Measurements from ENCODE around the gene CYP19A1. TPM values are rescaled to one million over a fixed set of nuclear protein-coding genes. Genes with fewer than 3 reads are reported as not detected.

The CYP19A1 gene
- total RNA-seq, 2 experiments from 2014 or later, result not detected

DNA sequence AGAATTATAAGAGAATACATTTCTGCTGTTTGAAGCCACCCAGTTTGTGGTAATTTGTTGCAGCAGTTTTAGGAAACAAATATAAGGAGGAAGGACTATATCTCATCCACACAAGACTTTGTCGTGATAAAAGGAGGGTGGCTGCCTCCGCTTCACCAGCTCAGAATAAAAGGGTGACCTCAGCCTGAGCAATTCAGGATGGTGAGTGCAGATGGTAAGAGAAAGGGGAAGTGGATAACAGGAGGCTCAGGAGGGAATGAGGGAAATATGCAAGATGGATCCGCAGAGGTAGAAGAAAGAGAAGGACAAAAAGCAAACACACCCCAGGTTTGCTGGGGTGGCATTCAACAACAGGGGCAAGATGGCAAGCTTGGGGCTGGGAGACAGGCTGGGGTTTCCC lies 135.6 kb downstream of the CYP19A1 start:
- Mint-ChIP-seq H3K4me1 (ENCODE audit: low read depth) (no peaks in the 10 kb centered on the region), H3K9me3 (no peaks in the 10 kb centered on the region), H3K4me3 (no peak overlapping the region), H3K27ac (no peak overlapping the region), H3K27me3 (peaks cover 8% of the 10 kb centered on the region), H3K36me3 (no peaks in the 10 kb centered on the region)
- DNase-seq, result no peak
- ChIA-PET POLR2A (no interaction called here), CTCF (interaction anchor here (0.8 to 4.1 kb wide), 2 partner anchors 10 kb away, joined by 5 to 16 read pairs; no protein-coding TSS in a partner anchor)
- intact Hi-C loops (cut with micrococcal nuclease), result no loop called here

DNA sequence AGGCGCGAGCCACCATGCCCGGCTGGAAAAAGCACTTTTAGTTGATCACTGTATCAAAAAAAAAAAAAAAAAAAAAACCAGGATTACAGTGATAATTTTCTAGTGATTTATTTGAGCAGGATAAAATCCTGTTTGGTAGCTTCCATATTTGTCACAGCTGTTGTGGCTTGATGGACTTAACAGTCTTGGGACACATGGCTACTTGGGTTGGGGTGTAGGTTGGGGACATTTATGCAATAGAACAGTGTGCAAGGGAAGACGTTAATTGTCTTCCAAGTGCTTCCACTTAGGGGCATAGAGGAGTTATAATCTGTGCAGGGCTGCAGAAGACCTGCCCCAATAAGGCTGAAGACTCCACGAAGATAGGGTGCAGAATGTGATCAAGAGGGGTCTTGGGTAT lies 136.8 kb downstream of the CYP19A1 start:
- CTCF ChIA-PET, result no interaction called here

DNA sequence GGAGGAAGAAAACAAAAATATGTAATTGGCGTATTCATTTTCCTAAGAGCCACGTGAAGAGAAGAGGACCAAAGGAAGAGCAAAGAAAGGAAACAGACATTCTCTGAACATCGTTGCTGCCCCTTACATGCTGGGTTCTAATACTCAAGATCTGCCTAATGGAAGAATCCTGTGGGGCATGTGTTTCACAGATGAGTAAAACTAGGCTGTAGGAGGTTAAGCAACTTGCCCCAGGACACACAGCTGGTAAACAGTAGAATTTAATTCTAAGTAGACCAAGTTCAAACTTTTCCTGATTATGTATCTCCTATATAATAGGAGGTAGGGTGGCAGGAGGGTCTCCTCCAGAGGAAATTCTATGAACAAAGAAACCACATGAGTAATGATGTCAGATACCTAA lies 137.6 kb downstream of the CYP19A1 start:
- no peak overlapping the region for H3K4me3 Mint-ChIP-seq
- no peak overlapping the region for H3K27ac Mint-ChIP-seq
- intact Hi-C loops (cut with micrococcal nuclease), result no loop called here
- POLR2A ChIA-PET, result no interaction called here
- DNase-seq, result no peak
- H3K4me1 Mint-ChIP-seq (ENCODE audit: low read depth), result no peaks in the 10 kb centered on the region
- no peaks in the 10 kb centered on the region for H3K9me3 Mint-ChIP-seq
- CTCF ChIA-PET, result interaction anchor here (1.1 kb wide), 1 partner anchor 193 kb away, joined by 3 read pairs; no protein-coding TSS in a partner anchor
- H3K27me3 Mint-ChIP-seq, result peaks cover 18% of the 10 kb centered on the region
- H3K36me3 Mint-ChIP-seq, result no peaks in the 10 kb centered on the region

More for the DNA sequence above, 136.8 kb downstream of the CYP19A1 start:
- no peak overlapping the region for H3K27ac Mint-ChIP-seq
- H3K9me3 Mint-ChIP-seq, result no peaks in the 10 kb centered on the region
- H3K4me1 Mint-ChIP-seq (ENCODE audit: low read depth), result no peaks in the 10 kb centered on the region
- no peak for DNase-seq
- H3K27me3 Mint-ChIP-seq, result peaks cover 14% of the 10 kb centered on the region
- no peak overlapping the region for H3K4me3 Mint-ChIP-seq
- POLR2A ChIA-PET, result no interaction called here
- intact Hi-C loops (cut with micrococcal nuclease), result no loop called here
- H3K36me3 Mint-ChIP-seq, result no peaks in the 10 kb centered on the region

DNA sequence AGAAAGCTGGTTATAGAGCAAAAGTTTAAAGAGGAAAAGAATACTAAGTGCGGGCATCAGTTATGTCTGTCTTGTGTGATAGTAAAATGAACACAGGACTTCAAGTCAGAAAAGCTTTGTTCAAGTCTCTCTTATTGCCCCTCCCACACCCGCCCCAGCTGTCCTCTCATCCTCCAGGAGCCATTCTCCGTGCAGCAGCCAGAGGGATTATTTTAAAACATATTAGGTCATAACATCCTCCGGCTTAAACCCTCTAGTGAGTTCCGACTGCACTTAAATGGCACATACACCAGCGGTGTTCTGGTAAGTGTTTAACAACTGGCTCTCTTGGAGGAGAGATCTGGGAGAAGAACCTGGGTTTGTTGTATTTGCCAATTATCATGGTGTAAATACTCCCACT lies 138.9 kb downstream of the CYP19A1 start:
- POLR2A ChIA-PET, result no interaction called here
- Mint-ChIP-seq H3K36me3 (no peaks in the 10 kb centered on the region), H3K4me3 (no peak overlapping the region), H3K4me1 (ENCODE audit: low read depth) (no peaks in the 10 kb centered on the region), H3K27me3 (peaks cover 20% of the 10 kb centered on the region), H3K9me3 (no peaks in the 10 kb centered on the region), H3K27ac (no peak overlapping the region)
- no peak for DNase-seq
- CTCF ChIA-PET, result interaction anchor here (1.1 to 1.6 kb wide), 2 partner anchors 36 to 192 kb away, joined by 3 to 11 read pairs; no protein-coding TSS in a partner anchor
- intact Hi-C loops (cut with micrococcal nuclease), result no loop called here

DNA sequence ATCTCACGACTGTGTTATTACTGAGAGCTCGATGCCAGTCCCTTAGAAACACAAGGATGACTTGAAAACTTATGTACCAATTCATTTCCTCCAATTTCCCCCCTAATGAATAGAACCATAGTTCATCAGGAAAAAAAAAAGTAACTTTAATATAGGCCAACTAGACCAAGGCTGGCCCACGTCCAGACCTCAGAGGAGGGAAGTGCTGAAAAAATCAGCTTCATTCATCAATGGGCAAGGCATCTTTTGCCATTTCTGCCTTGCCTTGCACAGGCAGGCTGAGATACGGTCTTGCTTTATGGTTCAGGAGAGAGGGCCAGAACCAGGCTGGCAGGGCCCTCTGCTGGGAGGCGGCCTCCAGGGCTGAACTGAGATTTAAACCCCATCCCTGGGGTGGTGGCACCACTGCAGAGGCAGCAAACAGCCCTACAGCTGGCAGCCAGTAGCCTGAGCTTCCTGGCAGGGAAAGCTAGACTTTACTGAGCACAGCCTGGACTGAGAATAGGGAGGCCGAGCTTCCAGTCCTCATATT lies 139.6 kb downstream of the CYP19A1 start:
- intact Hi-C loops (cut with micrococcal nuclease), result no loop called here
- POLR2A ChIA-PET, result no interaction called here
- peaks cover 23% of the 10 kb centered on the region for H3K27me3 Mint-ChIP-seq

DNA sequence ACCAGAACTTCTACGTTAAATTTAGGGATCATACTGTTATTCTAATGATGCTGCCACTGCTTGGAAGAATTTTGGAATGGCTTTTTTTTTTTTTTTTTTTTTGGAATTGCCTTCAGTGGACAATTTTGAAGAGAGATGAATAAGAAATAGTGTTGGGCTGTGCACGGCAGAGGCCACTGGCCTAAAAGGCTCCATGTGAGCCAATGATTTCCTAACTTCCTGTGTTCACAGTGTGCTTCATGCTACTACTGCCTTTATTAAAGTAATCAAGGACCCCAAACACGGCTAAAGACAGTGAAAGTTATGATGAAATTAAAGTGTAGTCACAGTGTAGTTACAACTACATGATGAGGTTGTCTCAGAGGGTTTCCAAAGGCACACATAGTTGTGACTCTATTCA lies 142.9 kb downstream of the CYP19A1 start:
- no peak overlapping the region for H3K4me3 Mint-ChIP-seq
- peaks cover 27% of the 10 kb centered on the region for H3K27me3 Mint-ChIP-seq
- H3K9me3 Mint-ChIP-seq, result no peaks in the 10 kb centered on the region
- CTCF ChIA-PET, result no interaction called here
- intact Hi-C loops (cut with micrococcal nuclease), result no loop called here
- H3K4me1 Mint-ChIP-seq (ENCODE audit: low read depth), result peaks cover 4% of the 10 kb centered on the region
- POLR2A ChIA-PET, result no interaction called here
- no peak for DNase-seq
- no peak overlapping the region for H3K27ac Mint-ChIP-seq
- H3K36me3 Mint-ChIP-seq, result no peaks in the 10 kb centered on the region

More for the DNA sequence above, 139.6 kb downstream of the CYP19A1 start:
- H3K27ac Mint-ChIP-seq, result no peak overlapping the region
- no peak overlapping the region for H3K4me3 Mint-ChIP-seq
- no peaks in the 10 kb centered on the region for H3K9me3 Mint-ChIP-seq
- no peak for DNase-seq
- CTCF ChIA-PET, result interaction anchor here (0.7 to 1.6 kb wide), 2 partner anchors 35 to 77 kb away, joined by 3 to 11 read pairs; no protein-coding TSS in a partner anchor
- H3K4me1 Mint-ChIP-seq (ENCODE audit: low read depth), result no peaks in the 10 kb centered on the region
- no peaks in the 10 kb centered on the region for H3K36me3 Mint-ChIP-seq

DNA sequence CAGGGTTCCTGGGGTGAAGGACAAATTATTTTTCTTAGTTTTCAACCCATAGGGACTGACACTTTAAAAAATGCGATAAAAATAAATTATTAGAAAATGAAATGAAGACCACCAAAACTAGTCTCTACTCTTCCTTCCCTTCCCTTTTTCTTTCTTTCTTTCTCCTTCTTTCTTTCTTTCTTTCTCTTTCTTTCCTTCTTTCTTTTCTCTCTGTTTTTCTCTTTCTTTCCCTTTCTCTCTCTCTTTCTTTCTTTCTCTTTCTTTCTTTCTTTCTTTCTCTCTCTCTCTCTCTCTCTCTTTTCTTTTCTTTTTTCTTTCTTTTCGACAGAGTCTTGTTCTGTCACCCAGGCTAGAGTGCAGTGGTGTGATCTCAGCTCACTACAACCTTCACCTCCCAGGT lies 144.4 kb downstream of the CYP19A1 start:
- intact Hi-C loops (cut with micrococcal nuclease), result loop anchor here (1.0 kb wide), 1 partner anchor 31 kb away; no protein-coding TSS in a partner anchor
- CTCF ChIA-PET, result interaction anchor here (1.3 to 6.5 kb wide), 6 partner anchors 23 to 48 kb away, joined by 6 to 89 read pairs (median 9); no protein-coding TSS in a partner anchor

DNA sequence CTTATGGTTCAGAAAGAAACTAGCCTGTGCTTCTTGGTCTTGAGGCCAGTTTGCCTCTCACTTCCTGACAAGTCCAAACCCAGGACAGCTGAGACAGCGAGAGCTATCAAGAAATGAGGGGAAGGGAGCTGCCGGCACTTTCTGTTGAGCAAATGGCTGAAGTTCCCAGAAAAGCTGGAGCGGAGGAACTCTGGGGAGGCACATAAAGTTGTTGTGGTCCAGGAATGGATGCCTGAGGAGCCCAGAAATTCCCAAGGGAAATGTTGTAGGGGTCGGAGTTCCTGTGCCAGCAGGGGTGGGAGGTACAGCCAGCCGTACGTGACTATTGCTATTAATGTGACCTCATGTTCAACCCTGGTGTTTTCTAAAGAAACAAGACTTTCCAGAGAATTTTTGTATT lies 144.9 kb downstream of the CYP19A1 start:
- H3K27me3 Mint-ChIP-seq, result peaks cover 24% of the 10 kb centered on the region
- intact Hi-C loops (cut with micrococcal nuclease), result loop anchor here (1.0 kb wide), 1 partner anchor 30 kb away; no protein-coding TSS in a partner anchor

More for the DNA sequence above, 144.4 kb downstream of the CYP19A1 start:
- H3K27ac Mint-ChIP-seq, result no peak overlapping the region
- H3K27me3 Mint-ChIP-seq, result peaks cover 24% of the 10 kb centered on the region
- DNase-seq, result no peak
- peaks cover 4% of the 10 kb centered on the region for H3K4me1 Mint-ChIP-seq (ENCODE audit: low read depth)
- POLR2A ChIA-PET, result interaction anchor here (1.0 kb wide), 1 partner anchor 31 kb away, joined by 4 read pairs; no protein-coding TSS in a partner anchor
- H3K4me3 Mint-ChIP-seq, result no peak overlapping the region
- H3K36me3 Mint-ChIP-seq, result no peaks in the 10 kb centered on the region
- no peaks in the 10 kb centered on the region for H3K9me3 Mint-ChIP-seq

DNA sequence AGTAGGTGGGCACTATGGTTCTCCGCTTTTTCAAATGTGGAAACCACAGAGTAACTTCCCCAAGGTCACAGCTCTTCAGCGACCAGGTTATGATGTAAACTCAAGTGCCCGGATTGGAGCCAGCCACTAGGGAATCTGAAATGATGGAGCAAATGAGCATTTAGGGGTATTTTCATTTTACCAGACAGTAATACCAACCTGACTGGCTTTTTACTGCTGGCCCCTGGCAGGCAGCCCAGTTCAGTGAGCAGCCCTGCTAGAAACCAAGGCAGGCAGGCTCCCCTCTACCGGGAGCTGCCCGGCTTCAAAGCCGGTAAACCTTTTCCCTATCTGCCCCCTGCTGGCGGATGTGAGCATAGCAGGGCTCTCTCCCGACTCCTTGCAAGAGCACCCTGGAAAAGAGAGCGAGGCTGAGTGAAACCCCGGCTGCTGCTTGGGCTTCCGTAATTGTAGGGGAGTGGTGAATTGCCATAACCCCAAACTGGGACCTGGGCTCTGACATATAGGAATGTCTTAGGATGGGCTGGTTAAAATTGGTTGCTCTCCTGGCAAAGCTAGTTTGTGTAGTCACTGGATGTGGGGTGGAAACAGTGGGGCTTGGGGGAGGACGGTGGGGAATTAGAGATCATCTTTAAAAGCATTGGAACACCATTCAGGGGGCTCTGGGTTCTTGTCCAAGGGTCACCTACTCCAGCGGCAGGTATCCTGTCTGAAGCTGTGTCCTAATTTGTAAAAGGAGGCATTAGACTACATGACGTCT lies 145.7 kb downstream of the CYP19A1 start:
- POLR2A ChIA-PET, result interaction anchor here (1.0 kb wide), 1 partner anchor 30 kb away, joined by 4 read pairs; no protein-coding TSS in a partner anchor
- no peaks in the 10 kb centered on the region for H3K9me3 Mint-ChIP-seq
- H3K4me3 Mint-ChIP-seq, result no peak overlapping the region
- peaks cover 4% of the 10 kb centered on the region for H3K4me1 Mint-ChIP-seq (ENCODE audit: low read depth)
- peak; percentile 85 for DNase-seq
- no peaks in the 10 kb centered on the region for H3K36me3 Mint-ChIP-seq
- no peak overlapping the region for H3K27ac Mint-ChIP-seq
- CTCF ChIA-PET, result interaction anchor here (0.5 to 6.5 kb wide), 28 partner anchors 9 to 227 kb away, joined by 3 to 89 read pairs (median 4); no protein-coding TSS in a partner anchor
- H3K27me3 Mint-ChIP-seq, result peaks cover 22% of the 10 kb centered on the region
- intact Hi-C loops (cut with micrococcal nuclease), result loop anchor here (1.0 kb wide), 1 partner anchor 29 kb away; no protein-coding TSS in a partner anchor

More for the DNA sequence above, 144.9 kb downstream of the CYP19A1 start:
- DNase-seq, result no peak
- no peaks in the 10 kb centered on the region for H3K36me3 Mint-ChIP-seq
- CTCF ChIA-PET, result interaction anchor here (0.8 to 6.5 kb wide), 19 partner anchors 10 to 176 kb away, joined by 3 to 89 read pairs (median 5); no protein-coding TSS in a partner anchor
- H3K4me1 Mint-ChIP-seq (ENCODE audit: low read depth), result peaks cover 4% of the 10 kb centered on the region
- H3K4me3 Mint-ChIP-seq, result no peak overlapping the region
- POLR2A ChIA-PET, result interaction anchor here (1.0 kb wide), 1 partner anchor 31 kb away, joined by 4 read pairs; no protein-coding TSS in a partner anchor
- no peak overlapping the region for H3K27ac Mint-ChIP-seq
- no peaks in the 10 kb centered on the region for H3K9me3 Mint-ChIP-seq

DNA sequence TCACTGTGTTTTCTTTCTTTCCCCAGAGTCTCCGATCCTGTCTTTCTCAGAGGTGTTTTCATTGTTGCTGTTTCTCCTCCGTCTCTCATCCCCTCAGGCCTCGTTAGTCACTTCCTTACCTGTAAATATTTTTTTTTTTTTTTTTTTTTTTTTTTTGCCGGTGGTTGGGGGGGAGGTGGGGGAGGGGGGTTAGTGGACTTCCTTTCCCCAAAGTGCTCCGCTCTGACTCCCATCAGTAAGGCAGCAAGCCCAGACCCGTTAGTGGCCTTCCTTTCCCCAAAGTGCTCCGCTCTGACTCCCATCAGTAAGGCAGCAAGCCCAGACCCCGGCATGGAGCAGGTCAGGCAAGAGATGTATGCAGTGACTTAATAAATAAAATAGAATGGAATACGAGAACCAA lies 146.6 kb downstream of the CYP19A1 start:
- no peaks in the 10 kb centered on the region for H3K36me3 Mint-ChIP-seq
- peaks cover 4% of the 10 kb centered on the region for H3K4me1 Mint-ChIP-seq (ENCODE audit: low read depth)
- CTCF ChIA-PET, result interaction anchor here (0.6 to 6.5 kb wide), 15 partner anchors 9 to 154 kb away, joined by 3 to 89 read pairs (median 5); no protein-coding TSS in a partner anchor
- POLR2A ChIA-PET, result no interaction called here
- H3K4me3 Mint-ChIP-seq, result no peak overlapping the region
- DNase-seq, result no peak
- intact Hi-C loops (cut with micrococcal nuclease), result no loop called here
- no peaks in the 10 kb centered on the region for H3K9me3 Mint-ChIP-seq
- H3K27me3 Mint-ChIP-seq, result peaks cover 18% of the 10 kb centered on the region
- H3K27ac Mint-ChIP-seq, result no peak overlapping the region

DNA sequence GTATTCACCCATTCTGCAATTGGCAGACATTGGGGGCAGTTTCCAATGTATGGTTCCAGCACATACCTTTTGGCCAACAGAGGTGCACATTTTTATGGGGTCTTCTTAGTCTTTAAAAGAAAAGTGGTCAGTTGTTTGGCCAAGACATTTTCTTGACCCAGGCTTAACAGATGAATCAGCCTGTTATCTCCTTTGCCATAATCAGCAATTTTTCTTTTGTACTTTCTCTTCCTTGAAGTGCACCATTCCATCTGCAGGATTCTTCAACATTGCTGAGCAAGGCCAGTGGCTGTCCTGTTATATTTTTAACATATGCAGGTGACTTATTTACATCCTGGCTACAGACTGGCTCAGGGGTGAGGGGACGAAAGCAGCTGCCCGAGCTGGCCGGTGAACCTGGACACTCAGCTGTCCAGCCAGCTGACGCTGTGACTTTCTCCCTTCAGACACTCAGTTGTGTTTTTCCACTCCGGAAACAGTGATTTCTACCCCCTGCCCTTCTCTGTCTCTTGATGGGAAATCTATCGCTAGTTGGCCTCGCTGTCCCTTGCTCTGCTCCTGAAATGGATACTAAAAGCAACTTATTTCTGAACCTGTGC lies 147.2 kb downstream of the CYP19A1 start:
- intact Hi-C loops (cut with micrococcal nuclease), result no loop called here
- Mint-ChIP-seq H3K4me1 (ENCODE audit: low read depth) (peaks cover 4% of the 10 kb centered on the region), H3K27ac (no peak overlapping the region), H3K27me3 (peaks cover 16% of the 10 kb centered on the region), H3K9me3 (no peaks in the 10 kb centered on the region), H3K4me3 (no peak overlapping the region), H3K36me3 (no peaks in the 10 kb centered on the region)
- ChIA-PET CTCF (interaction anchor here (2.7 to 6.5 kb wide), 3 partner anchors 14 to 28 kb away, joined by 16 to 89 read pairs (median 20); no protein-coding TSS in a partner anchor), POLR2A (no interaction called here)
- DNase-seq, result no peak
